ENCODE results near the gene OLFM4. TPM values are rescaled to one million over a fixed set of nuclear protein-coding genes. Genes with fewer than 3 reads are reported as not detected.

Gene OLFM4
- total RNA-seq, 2 donors from 2014 or later: 55.4 to 172 TPM

GRCh38 chr13:53074114-53074513, 45.5 kb downstream of the OLFM4 start:
- TF ChIP-seq POLR2A (IDR thresholded peaks at IDR 0.05) (no peak), POLR2AphosphoS5 (IDR thresholded peaks at IDR 0.05) (no peak)
- TF ChIP-seq, protein P1, sequence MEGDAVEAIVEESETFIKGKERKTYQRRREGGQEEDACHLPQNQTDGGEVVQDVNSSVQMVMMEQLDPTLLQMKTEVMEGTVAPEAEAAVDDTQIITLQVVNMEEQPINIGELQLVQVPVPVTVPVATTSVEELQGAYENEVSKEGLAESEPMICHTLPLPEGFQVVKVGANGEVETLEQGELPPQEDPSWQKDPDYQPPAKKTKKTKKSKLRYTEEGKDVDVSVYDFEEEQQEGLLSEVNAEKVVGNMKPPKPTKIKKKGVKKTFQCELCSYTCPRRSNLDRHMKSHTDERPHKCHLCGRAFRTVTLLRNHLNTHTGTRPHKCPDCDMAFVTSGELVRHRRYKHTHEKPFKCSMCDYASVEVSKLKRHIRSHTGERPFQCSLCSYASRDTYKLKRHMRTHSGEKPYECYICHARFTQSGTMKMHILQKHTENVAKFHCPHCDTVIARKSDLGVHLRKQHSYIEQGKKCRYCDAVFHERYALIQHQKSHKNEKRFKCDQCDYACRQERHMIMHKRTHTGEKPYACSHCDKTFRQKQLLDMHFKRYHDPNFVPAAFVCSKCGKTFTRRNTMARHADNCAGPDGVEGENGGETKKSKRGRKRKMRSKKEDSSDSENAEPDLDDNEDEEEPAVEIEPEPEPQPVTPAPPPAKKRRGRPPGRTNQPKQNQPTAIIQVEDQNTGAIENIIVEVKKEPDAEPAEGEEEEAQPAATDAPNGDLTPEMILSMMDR (IDR thresholded peaks at IDR 0.05): no peak
- no peak overlapping the region for H3K27ac ChIP-seq
- intact Hi-C loops (cut with DNase I): no loop called here
- no peaks in the 10 kb centered on the region for H3K36me3 ChIP-seq
- no peaks in the 10 kb centered on the region for H3K4me1 ChIP-seq (replicated peaks)
- H3K27me3 ChIP-seq (replicated peaks; ENCODE audit: insufficient read depth): no peaks in the 10 kb centered on the region
- 50% methylated on average over 5 of the region's 5 CpGs for whole genome bisulfite sequencing
- H3K4me3 ChIP-seq: no peak overlapping the region
- DNase-seq (ENCODE audit: low spot score): no peak
- H3K9me3 ChIP-seq: no peaks in the 10 kb centered on the region

DNA sequence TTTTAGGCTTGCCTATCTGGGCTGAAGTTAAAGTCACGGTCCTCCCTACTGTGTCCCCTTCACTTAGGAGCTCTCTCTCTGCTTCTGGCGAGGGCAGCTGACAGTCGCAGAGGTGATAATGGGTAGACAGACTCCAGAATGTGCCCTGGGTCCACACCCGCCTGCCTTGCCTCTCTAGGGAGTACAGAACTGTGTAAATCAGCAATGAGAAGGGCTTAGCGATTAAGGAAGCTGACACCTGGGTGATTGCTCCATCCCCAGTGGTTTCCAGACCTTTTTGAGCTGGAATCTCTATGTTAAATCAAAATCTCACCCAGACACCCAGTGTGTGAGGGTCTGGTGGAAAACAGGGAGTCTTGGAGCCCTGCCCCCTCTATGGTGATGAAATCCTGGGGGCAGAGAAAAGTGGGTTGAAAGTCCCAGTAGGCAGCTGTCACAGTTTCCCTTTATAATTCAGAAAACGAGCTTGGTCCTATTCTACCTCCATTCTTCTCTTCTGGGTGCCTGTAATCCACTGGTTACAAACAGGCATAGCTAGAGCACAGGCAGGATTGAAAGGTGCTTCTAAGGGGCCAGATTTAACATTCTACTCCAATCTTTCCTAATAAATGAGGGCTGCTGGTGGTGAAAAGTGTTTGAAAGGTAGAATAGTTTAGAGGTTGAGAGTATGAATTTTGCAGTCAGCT, 46.9 kb downstream of the OLFM4 start:
- no peaks in the 10 kb centered on the region for H3K36me3 ChIP-seq
- H3K4me1 ChIP-seq (replicated peaks): no peaks in the 10 kb centered on the region
- DNase-seq (ENCODE audit: low spot score): no peak
- WGBS: 78% methylated on average over 6 of the region's 6 CpGs
- H3K4me3 ChIP-seq: no peak overlapping the region
- H3K27me3 ChIP-seq (replicated peaks; ENCODE audit: insufficient read depth): no peaks in the 10 kb centered on the region
- TF ChIP-seq, protein P1 (IDR thresholded peaks at IDR 0.05): no peak
- TF ChIP-seq POLR2A (IDR thresholded peaks at IDR 0.05): no peak
- TF ChIP-seq POLR2AphosphoS5 (IDR thresholded peaks at IDR 0.05): no peak
- no peak overlapping the region for H3K27ac ChIP-seq
- intact Hi-C loops (cut with DNase I): no loop called here
- no peaks in the 10 kb centered on the region for H3K9me3 ChIP-seq

- no peak for DNase-seq (ENCODE audit: low spot score)
- Histone ChIP-seq H3K36me3 (no peaks in the 10 kb centered on the region), H3K27me3 (replicated peaks; ENCODE audit: insufficient read depth) (no peaks in the 10 kb centered on the region), H3K4me1 (replicated peaks) (no peaks in the 10 kb centered on the region), H3K4me3 (no peak overlapping the region), H3K27ac (no peak overlapping the region), H3K9me3 (no peaks in the 10 kb centered on the region)
- TF ChIP-seq POLR2A (IDR thresholded peaks at IDR 0.05) (no peak), POLR2AphosphoS5 (IDR thresholded peaks at IDR 0.05) (no peak)
- TF ChIP-seq, protein P1 (IDR thresholded peaks at IDR 0.05): no peak
- 19% methylated on average over 8 of the region's 8 CpGs for WGBS
- intact Hi-C loops (cut with DNase I): no loop called here
Measured at GRCh38 chr13:53079691-53080090, 51.1 kb downstream of the OLFM4 start.

DNA sequence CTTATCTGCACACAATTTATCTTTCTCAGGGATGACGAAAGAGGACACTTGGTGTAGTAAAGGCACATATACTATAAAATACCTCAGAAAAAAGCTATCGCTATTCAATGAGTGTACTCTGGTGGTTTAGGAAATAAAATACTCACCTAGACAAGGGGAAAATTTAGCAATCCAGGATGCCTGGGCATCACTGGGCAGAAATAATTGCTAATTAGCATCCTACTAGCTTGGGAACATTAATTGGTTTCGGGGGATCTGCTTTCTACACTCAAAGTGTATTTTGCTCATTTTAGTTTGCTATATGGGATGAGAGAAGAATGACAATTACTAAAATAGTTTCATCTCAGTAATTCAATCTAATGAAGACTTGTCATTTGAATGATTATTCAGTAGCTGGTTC, 60.3 kb downstream of the OLFM4 start:
- intact Hi-C loops (cut with DNase I): no loop called here
- no peak for DNase-seq (ENCODE audit: low spot score)
- no peaks in the 10 kb centered on the region for H3K36me3 ChIP-seq
- TF ChIP-seq, protein P1 (IDR thresholded peaks at IDR 0.05): no peak
- TF ChIP-seq POLR2AphosphoS5 (IDR thresholded peaks at IDR 0.05): no peak
- TF ChIP-seq POLR2A (IDR thresholded peaks at IDR 0.05): no peak
- H3K4me1 ChIP-seq (replicated peaks): no peaks in the 10 kb centered on the region
- WGBS: 84% methylated on average over 3 of the region's 3 CpGs
- H3K9me3 ChIP-seq: no peaks in the 10 kb centered on the region
- no peak overlapping the region for H3K27ac ChIP-seq
- no peaks in the 10 kb centered on the region for H3K27me3 ChIP-seq (replicated peaks; ENCODE audit: insufficient read depth)
- no peak overlapping the region for H3K4me3 ChIP-seq

DNA sequence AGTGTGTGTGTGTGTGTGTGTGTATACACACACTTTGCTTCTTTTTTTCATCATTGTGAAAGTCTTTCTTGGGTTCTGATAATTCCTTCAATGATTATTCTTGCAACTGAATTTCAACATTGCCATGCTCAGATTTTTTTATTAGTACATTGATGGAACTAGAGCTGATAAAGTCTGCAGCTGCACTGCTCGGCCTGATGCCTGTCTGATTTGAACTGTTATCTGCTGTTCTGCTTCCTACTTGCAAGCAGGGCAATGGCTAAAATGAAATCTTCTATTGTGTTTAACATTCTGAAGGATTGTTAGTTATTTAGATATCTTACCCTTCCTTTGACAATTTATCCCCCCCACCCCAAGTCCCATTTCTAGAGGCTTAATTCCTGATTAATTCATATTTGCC, 61.3 kb downstream of the OLFM4 start:
- no peaks in the 10 kb centered on the region for H3K27me3 ChIP-seq (replicated peaks; ENCODE audit: insufficient read depth)
- WGBS: 59% methylated on average over 1 of the region's 1 CpG
- H3K36me3 ChIP-seq: no peaks in the 10 kb centered on the region
- no peak overlapping the region for H3K27ac ChIP-seq
- no peaks in the 10 kb centered on the region for H3K9me3 ChIP-seq
- intact Hi-C loops (cut with DNase I): no loop called here
- H3K4me1 ChIP-seq (replicated peaks): no peaks in the 10 kb centered on the region
- TF ChIP-seq, protein P1 (IDR thresholded peaks at IDR 0.05): no peak
- TF ChIP-seq POLR2A (IDR thresholded peaks at IDR 0.05) (no peak), POLR2AphosphoS5 (IDR thresholded peaks at IDR 0.05) (no peak)
- no peak for DNase-seq (ENCODE audit: low spot score)
- H3K4me3 ChIP-seq: no peak overlapping the region
